Thyroid gland (tissue), 4 donors: ENCODE data around the gene STIM1. TPM values are rescaled to one million over a fixed set of nuclear protein-coding genes. Genes with fewer than 3 reads are reported as not detected.

Experiments used
- DNase-seq, 2 donors: peaks; one replicate each; pipeline ENCODE4 v3.0.0-alpha.2; 2019
- H3K27ac ChIP-seq, 3 donors: fragments of 200-600 bp; sonication (generic); 1 replicate in 2 of 3; 2 replicates in 1 of 3; pipeline ENCODE4 v1.5.1; 2016 to 2019; ENCODE audit warnings: mild to moderate bottlenecking in 1 of 3, moderate library complexity in 1 of 3
- H3K27me3 ChIP-seq: fragments of 200-600 bp; sonication (generic); one replicate; pipeline ENCODE4 v1.5.1; 2019
- H3K36me3 ChIP-seq, 2 donors: fragments of 200-600 bp; sonication (generic); one replicate each; pipeline ENCODE4 v1.5.1; 2016 to 2019
- H3K4me1 ChIP-seq, 2 donors: fragments of 200-600 bp; sonication (generic); one replicate each; pipeline ENCODE4 v1.5.1; 2017 to 2019
- H3K4me3 ChIP-seq, 3 donors: fragments of 200-600 bp; sonication (generic); replicated peaks in 1 of 3; 1 replicate in 2 of 3; 2 replicates in 1 of 3; pipeline ENCODE4 v1.5.1; 2016; ENCODE audit warnings: mild to moderate bottlenecking in 1 of 3
- H3K9me3 ChIP-seq: fragments of 200-600 bp; sonication (generic); one replicate; pipeline ENCODE4 v1.5.1; 2017
- CTCF ChIP-seq, 6 experiments: fragments of 200-600 bp in 3 of 6; fragments of 450-650 bp in 3 of 6; sonication (generic) in 3 of 6; IDR thresholded peaks; one replicate each; pipeline ENCODE4 v1.5.1; 2016 to 2019; ENCODE audit warnings: antibody characterized with exemption in 6 of 6, mild to moderate bottlenecking in 2 of 6, inconsistent platforms in 1 of 6, moderate library complexity in 1 of 6
- POLR2A ChIP-seq, 2 donors: fragments of 450-650 bp; IDR thresholded peaks; one replicate each; pipeline ENCODE4 v1.6.1; 2017; ENCODE audit warnings: antibody characterized with exemption in 2 of 2, mild to moderate bottlenecking in 2 of 2, moderate library complexity in 1 of 2
- WGBS, 2 donors: methylation state at CpG; one replicate each; pipeline ENCODE4 v1.1.5; 2017; 5-methylcytosine and 5-hydroxymethylcytosine counted together
- intact Hi-C: fragments of 100-400 bp; cut with DNase I; formaldehyde crosslinking; loops from one replicate; pipeline ENCODE4 v1.15.1; 2023
- total RNA-seq, 4 donors: library from RNA; depleted of rRNA; stranded (reverse); fragments of >200 nt; gene quantifications; one replicate each; pipeline ENCODE4 v1.2.3, GENCODE V29; 2016

Gene STIM1
- total RNA-seq, 4 donors from 2014 or later = 54.3 to 89.2 (median 71.0) TPM

GRCh38 chr11:4060182-4060923, 204.9 kb downstream of the STIM1 start:
- peaks cover 13 to 16% of the 10 kb centered on the region in 2 donors for H3K36me3 ChIP-seq
- WGBS, 2 donors = 85% methylated on average over 4 of the region's 4 CpGs
- no peak overlapping the region for H3K4me3 ChIP-seq
- intact Hi-C loops = no loop called here
- no peaks in the 10 kb centered on the region for H3K27me3 ChIP-seq
- H3K9me3 ChIP-seq = no peaks in the 10 kb centered on the region
- no peak for DNase-seq
- TF ChIP-seq POLR2A (IDR thresholded peaks at IDR 0.05) = no peak
- no peak for TF ChIP-seq CTCF (IDR thresholded peaks at IDR 0.05)
- no peaks in the 10 kb centered on the region for H3K4me1 ChIP-seq
- H3K27ac ChIP-seq = no peak overlapping the region

GRCh38 chr11:4061700-4062099, 206.2 kb downstream of the STIM1 start:
- intact Hi-C loops = no loop called here
- Histone ChIP-seq H3K4me3 (no peak overlapping the region), H3K36me3 (peaks cover 13 to 16% of the 10 kb centered on the region in 2 donors), H3K9me3 (no peaks in the 10 kb centered on the region), H3K4me1 (no peaks in the 10 kb centered on the region), H3K27me3 (no peaks in the 10 kb centered on the region), H3K27ac (no peak overlapping the region)
- TF ChIP-seq CTCF (IDR thresholded peaks at IDR 0.05) = no peak
- no peak for TF ChIP-seq POLR2A (IDR thresholded peaks at IDR 0.05)
- WGBS, 2 donors = 93 to 95% methylated on average over 1 of the region's 1 CpG
- DNase-seq = no peak

GRCh38 chr11:4063348-4063747, 207.9 kb downstream of the STIM1 start:
- intact Hi-C loops = no loop called here
- H3K4me3 ChIP-seq = no peak overlapping the region
- H3K36me3 ChIP-seq = peaks cover 13 to 16% of the 10 kb centered on the region in 2 donors
- DNase-seq = no peak
- 93 to 94% methylated on average over 3 of the region's 3 CpGs for WGBS, 2 donors
- no peak overlapping the region for H3K27ac ChIP-seq
- H3K9me3 ChIP-seq = no peaks in the 10 kb centered on the region
- H3K27me3 ChIP-seq = no peaks in the 10 kb centered on the region
- H3K4me1 ChIP-seq = no peaks in the 10 kb centered on the region
- TF ChIP-seq CTCF (IDR thresholded peaks at IDR 0.05) (no peak), POLR2A (IDR thresholded peaks at IDR 0.05) (no peak)

GRCh38 chr11:4064278-4064955, 209.0 kb downstream of the STIM1 start:
- intact Hi-C loops = no loop called here
- H3K27ac ChIP-seq = no peak overlapping the region
- DNase-seq = no peak
- H3K27me3 ChIP-seq = no peaks in the 10 kb centered on the region
- TF ChIP-seq POLR2A (IDR thresholded peaks at IDR 0.05) (no peak), CTCF (IDR thresholded peaks at IDR 0.05) (no peak)
- H3K36me3 ChIP-seq = peaks cover 9 to 12% of the 10 kb centered on the region in 2 donors
- WGBS, 2 donors = 95 to 96% methylated on average over 1 of the region's 1 CpG
- no peaks in the 10 kb centered on the region for H3K9me3 ChIP-seq
- no peak overlapping the region for H3K4me3 ChIP-seq
- H3K4me1 ChIP-seq = no peaks in the 10 kb centered on the region

GRCh38 chr11:4065086-4065485, 209.6 kb downstream of the STIM1 start:
- no peak overlapping the region for H3K4me3 ChIP-seq
- WGBS, 2 donors = 94 to 96% methylated on average over 1 of the region's 1 CpG
- H3K27me3 ChIP-seq = no peaks in the 10 kb centered on the region
- no peaks in the 10 kb centered on the region for H3K9me3 ChIP-seq
- no peak overlapping the region for H3K27ac ChIP-seq
- H3K4me1 ChIP-seq = no peaks in the 10 kb centered on the region
- intact Hi-C loops = no loop called here
- TF ChIP-seq CTCF (IDR thresholded peaks at IDR 0.05) = no peak
- TF ChIP-seq POLR2A (IDR thresholded peaks at IDR 0.05) = no peak
- peaks cover 2 to 5% of the 10 kb centered on the region in 2 donors for H3K36me3 ChIP-seq
- no peak for DNase-seq
